Colonic mucosa (tissue), 4 donors: ENCODE measurements around the gene INTS11. TPM values are rescaled to one million over a fixed set of nuclear protein-coding genes. Genes with fewer than 3 reads are reported as not detected.

ENCODE experiments used
- DNase-seq: peaks from one replicate; pipeline ENCODE4 v3.0.0-alpha.2; 2020
- H3K27ac ChIP-seq: fragments of 200-600 bp; one replicate; pipeline ENCODE4 v1.8.0; 2021
- H3K27me3 ChIP-seq: fragments of 200-600 bp; one replicate; pipeline ENCODE4 v1.8.0; 2021
- H3K36me3 ChIP-seq: fragments of 200-600 bp; one replicate; pipeline ENCODE4 v1.8.0; 2021
- H3K4me1 ChIP-seq: fragments of 200-600 bp; one replicate; pipeline ENCODE4 v1.8.0; 2021; ENCODE audit warnings: mild to moderate bottlenecking
- H3K4me3 ChIP-seq: fragments of 200-600 bp; one replicate; pipeline ENCODE4 v1.8.0; 2021
- H3K9ac ChIP-seq, 2 donors: one replicate each; pipeline ENCODE4 v1.7.0; 2013; ENCODE audit warnings: control low read depth in 2 of 2, low read depth in 2 of 2, low read length in 2 of 2
- H3K9me3 ChIP-seq: fragments of 200-600 bp; one replicate; pipeline ENCODE4 v1.8.0; 2021
- intact Hi-C: fragments of 100-400 bp; cut with DNase I; formaldehyde crosslinking; loops from one replicate; pipeline ENCODE4 v1.14.1; 2022
- total RNA-seq, 2 donors: library from RNA; stranded (reverse); fragmentation: NEBNext Ultra II Directional in 1 of 2; extraction: Animal tissue kit (Norgen Biotek cat#: 25700) in 1 of 2; gene quantifications; one replicate each; pipeline ENCODE4 v1.2.1, GENCODE V29; 2021
- TF ChIP-seq, protein P1 (sequence below): fragments of 200-600 bp; IDR thresholded peaks from one replicate; pipeline ENCODE4 v1.8.0; 2022; ENCODE audit warnings: antibody characterized with exemption, mild to moderate bottlenecking
- donor health status: healthy.
- donor health status: DM: no; HTN: no; CAD: no.
- donor health status: DM: no; HTN: no; CAD: no.

Gene INTS11
- total RNA-seq, 2 donors from 2014 or later: 70.6 to 126 TPM

- Histone ChIP-seq H3K9ac (no peak overlapping the region), H3K36me3 (no peaks in the 10 kb centered on the region), H3K4me3 (no peak overlapping the region), H3K9me3 (no peaks in the 10 kb centered on the region), H3K27ac (no peak overlapping the region), H3K27me3 (no peaks in the 10 kb centered on the region), H3K4me1 (peaks cover 10% of the 10 kb centered on the region)
- DNase-seq: no peak
- intact Hi-C loops: no loop called here
- TF ChIP-seq, protein P1, sequence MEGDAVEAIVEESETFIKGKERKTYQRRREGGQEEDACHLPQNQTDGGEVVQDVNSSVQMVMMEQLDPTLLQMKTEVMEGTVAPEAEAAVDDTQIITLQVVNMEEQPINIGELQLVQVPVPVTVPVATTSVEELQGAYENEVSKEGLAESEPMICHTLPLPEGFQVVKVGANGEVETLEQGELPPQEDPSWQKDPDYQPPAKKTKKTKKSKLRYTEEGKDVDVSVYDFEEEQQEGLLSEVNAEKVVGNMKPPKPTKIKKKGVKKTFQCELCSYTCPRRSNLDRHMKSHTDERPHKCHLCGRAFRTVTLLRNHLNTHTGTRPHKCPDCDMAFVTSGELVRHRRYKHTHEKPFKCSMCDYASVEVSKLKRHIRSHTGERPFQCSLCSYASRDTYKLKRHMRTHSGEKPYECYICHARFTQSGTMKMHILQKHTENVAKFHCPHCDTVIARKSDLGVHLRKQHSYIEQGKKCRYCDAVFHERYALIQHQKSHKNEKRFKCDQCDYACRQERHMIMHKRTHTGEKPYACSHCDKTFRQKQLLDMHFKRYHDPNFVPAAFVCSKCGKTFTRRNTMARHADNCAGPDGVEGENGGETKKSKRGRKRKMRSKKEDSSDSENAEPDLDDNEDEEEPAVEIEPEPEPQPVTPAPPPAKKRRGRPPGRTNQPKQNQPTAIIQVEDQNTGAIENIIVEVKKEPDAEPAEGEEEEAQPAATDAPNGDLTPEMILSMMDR: no peak
Measured at GRCh38 chr1:1328254-1328653, 3.8 kb upstream of the INTS11 start.

DNA sequence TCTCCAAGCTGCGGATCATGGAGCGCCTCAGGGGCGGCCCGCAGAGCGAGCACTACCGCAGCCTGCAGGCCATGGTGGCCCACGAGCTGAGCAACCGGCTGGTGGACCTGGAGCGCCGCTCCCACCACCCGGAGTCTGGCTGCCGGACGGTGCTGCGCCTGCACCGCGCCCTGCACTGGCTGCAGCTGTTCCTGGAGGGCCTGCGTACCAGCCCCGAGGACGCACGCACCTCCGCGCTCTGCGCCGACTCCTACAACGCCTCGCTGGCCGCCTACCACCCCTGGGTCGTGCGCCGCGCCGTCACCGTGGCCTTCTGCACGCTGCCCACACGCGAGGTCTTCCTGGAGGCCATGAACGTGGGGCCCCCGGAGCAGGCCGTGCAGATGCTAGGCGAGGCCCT, 2.8 kb upstream of the INTS11 start:
- H3K9me3 ChIP-seq: no peaks in the 10 kb centered on the region
- intact Hi-C loops: no loop called here
- no peak overlapping the region for H3K9ac ChIP-seq
- DNase-seq: no peak
- H3K36me3 ChIP-seq: no peaks in the 10 kb centered on the region
- peaks cover 13% of the 10 kb centered on the region for H3K4me1 ChIP-seq
- TF ChIP-seq, protein P1: no peak
- H3K27ac ChIP-seq: no peak overlapping the region
- H3K27me3 ChIP-seq: no peaks in the 10 kb centered on the region
- no peak overlapping the region for H3K4me3 ChIP-seq

- TF ChIP-seq, protein P1: no peak
- no peak for DNase-seq
- no peak overlapping the region for H3K27ac ChIP-seq
- peaks cover 13% of the 10 kb centered on the region for H3K4me1 ChIP-seq
- H3K9ac ChIP-seq: peak overlapping the region; percentile 89 to 99
- intact Hi-C loops: no loop called here
- H3K9me3 ChIP-seq: no peaks in the 10 kb centered on the region
- H3K36me3 ChIP-seq: no peaks in the 10 kb centered on the region
- H3K27me3 ChIP-seq: no peaks in the 10 kb centered on the region
- peak overlapping the region; percentile 99 for H3K4me3 ChIP-seq
Measured at GRCh38 chr1:1326075-1326605, 1.7 kb upstream of the INTS11 start.

DNA sequence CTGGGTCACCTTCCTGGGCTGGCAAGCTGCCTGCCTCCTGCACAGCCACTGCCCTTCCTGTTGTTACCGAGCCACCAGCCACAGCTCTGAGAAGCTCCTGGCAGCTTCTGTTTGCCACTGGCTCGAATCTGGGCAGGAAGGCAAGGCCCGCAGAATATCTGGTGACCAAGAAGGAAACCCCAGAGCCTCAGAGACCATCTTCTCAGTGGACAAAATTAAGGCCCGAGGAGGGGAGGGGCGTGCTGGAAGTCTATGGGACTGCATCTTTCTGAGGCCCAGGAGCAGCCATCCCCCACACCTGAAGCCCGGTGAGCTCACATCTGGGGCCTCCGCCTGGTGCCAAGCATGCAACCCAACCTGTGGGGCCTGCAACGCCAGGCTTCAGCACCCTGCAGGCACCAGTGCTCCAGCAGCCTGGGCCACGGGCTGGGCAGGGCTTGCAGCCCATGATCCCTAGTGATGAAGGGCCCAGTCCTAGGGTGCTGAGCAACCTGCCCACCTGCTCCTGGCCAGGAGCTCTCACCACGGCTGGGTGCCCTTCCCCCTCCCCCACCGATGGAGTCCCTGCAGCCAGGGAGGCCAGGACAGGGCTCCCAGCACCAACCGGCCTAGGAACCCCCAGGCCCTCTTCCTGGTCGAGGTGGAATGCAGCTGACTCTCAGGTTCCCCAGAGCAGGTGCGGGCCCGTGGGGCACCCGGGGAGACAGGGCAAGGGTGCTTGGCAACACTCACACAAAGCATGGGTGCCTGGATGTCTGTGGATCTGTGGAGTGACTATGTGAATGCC, 1.0 kb upstream of the INTS11 start:
- H3K9ac ChIP-seq: peak overlapping the region; percentile 89 to 99
- peak; percentile 58 for DNase-seq
- peaks cover 13% of the 10 kb centered on the region for H3K4me1 ChIP-seq
- H3K9me3 ChIP-seq: no peaks in the 10 kb centered on the region
- H3K4me3 ChIP-seq: peak overlapping the region; percentile 99
- H3K27ac ChIP-seq: peak overlapping the region; percentile 88
- TF ChIP-seq, protein P1: no peak
- no peaks in the 10 kb centered on the region for H3K36me3 ChIP-seq
- intact Hi-C loops: no loop called here
- no peaks in the 10 kb centered on the region for H3K27me3 ChIP-seq

- H3K4me1 ChIP-seq: peaks cover 13% of the 10 kb centered on the region
- no peaks in the 10 kb centered on the region for H3K9me3 ChIP-seq
- TF ChIP-seq, protein P1: no peak
- no peaks in the 10 kb centered on the region for H3K36me3 ChIP-seq
- intact Hi-C loops: no loop called here
- H3K9ac ChIP-seq: peak overlapping the region; percentile 71 to 91
- no peaks in the 10 kb centered on the region for H3K27me3 ChIP-seq
- peak overlapping the region; percentile 99 for H3K4me3 ChIP-seq
- H3K27ac ChIP-seq: peak overlapping the region; percentile 88
- DNase-seq: no peak
Measured at GRCh38 chr1:1324084-1324523, 356 bp downstream of the INTS11 start.
